Loucy (cell line): ENCODE data around the gene SHISAL2A.

ENCODE experiments used
- H2AFZ ChIP-seq: fragments of 200-600 bp; sonication (generic); 2 replicates; pipeline ENCODE4 v1.6.0; 2016; ENCODE audit warnings: antibody characterized with exemption, mild to moderate bottlenecking, low read length, moderate library complexity
- H3F3A ChIP-seq: fragments of 200-600 bp; 2 replicates; pipeline ENCODE4 v1.6.0; 2016; ENCODE audit warnings: antibody characterized with exemption, low read depth, mild to moderate bottlenecking
- H3K27me3 ChIP-seq: fragments of 200-600 bp; sonication (generic); 2 replicates; pipeline ENCODE4 v1.6.1; 2014; ENCODE audit warnings: low read length, mild to moderate bottlenecking; ENCODE audit not compliant: insufficient read depth, poor library complexity, severe bottlenecking
- H3K36me3 ChIP-seq: fragments of 200-600 bp; sonication (generic); 2 replicates; pipeline ENCODE4 v1.6.1; 2016; ENCODE audit warnings: low read length; ENCODE audit not compliant: insufficient read depth
- H3K4me1 ChIP-seq: fragments of 200-600 bp; sonication (generic); 2 replicates; pipeline ENCODE4 v1.5.1; 2014; ENCODE audit warnings: low read length, mild to moderate bottlenecking; ENCODE audit not compliant: insufficient read depth, poor library complexity, severe bottlenecking
- H3K4me2 ChIP-seq: fragments of 200-600 bp; sonication (generic); 2 replicates; pipeline ENCODE4 v1.6.0; 2014; ENCODE audit warnings: antibody characterized with exemption, low read length, low read depth, mild to moderate bottlenecking; ENCODE audit not compliant: poor library complexity, severe bottlenecking
- H3K4me3 ChIP-seq: fragments of 200-600 bp; sonication (generic); 2 replicates; pipeline ENCODE4 v1.5.1; 2014; ENCODE audit warnings: low read length, mild to moderate bottlenecking, mixed read lengths; ENCODE audit not compliant: poor library complexity, severe bottlenecking
- H3K79me2 ChIP-seq: fragments of 200-600 bp; sonication (generic); 2 replicates; pipeline ENCODE4 v1.6.1; 2014; ENCODE audit warnings: low read length; ENCODE audit not compliant: insufficient read depth
- H3K9ac ChIP-seq: fragments of 200-600 bp; sonication (generic); 2 replicates; pipeline ENCODE4 v1.6.0; 2014; ENCODE audit warnings: mild to moderate bottlenecking, low read depth, low read length, moderate library complexity; ENCODE audit not compliant: poor library complexity, severe bottlenecking
- H3K9me2 ChIP-seq: fragments of 200-600 bp; sonication (generic); replicated peaks from 2 replicates; pipeline ENCODE4 v1.6.1; 2016; ENCODE audit warnings: low read depth, low read length, mixed read lengths
- H3K9me3 ChIP-seq: fragments of 200-600 bp; sonication (generic); 2 replicates; pipeline ENCODE4 v1.6.1; 2014; ENCODE audit warnings: mild to moderate bottlenecking, antibody characterized with exemption, low read length, low read depth; ENCODE audit not compliant: insufficient read depth
- H4K20me1 ChIP-seq: fragments of 200-600 bp; sonication (generic); 2 replicates; pipeline ENCODE4 v1.6.0; 2014; ENCODE audit warnings: antibody characterized with exemption, low read length, mild to moderate bottlenecking; ENCODE audit not compliant: insufficient read depth, poor library complexity, severe bottlenecking
- CTCF ChIP-seq: fragments of 200-600 bp; sonication (generic); conservative IDR thresholded peaks from 2 replicates; pipeline ENCODE4 v1.5.1; 2014; ENCODE audit warnings: mild to moderate bottlenecking, antibody characterized with exemption, low read length
- EZH2phosphoT487 ChIP-seq: fragments of 200-600 bp; IDR thresholded peaks from 2 replicates; pipeline ENCODE4 v1.6.1; 2018; ENCODE audit warnings: antibody characterized with exemption, mild to moderate bottlenecking, moderate library complexity, borderline replicate concordance

SHISAL2A gene

GRCh38 chr1:52668711-52669110 is 35.7 kb downstream of the SHISAL2A start:
- Histone ChIP-seq H3K9me2 (no peaks in the 10 kb centered on the region), H3K79me2 (no peaks in the 10 kb centered on the region), H3K9ac (no peak overlapping the region), H3K4me2 (no peak overlapping the region), H3K36me3 (no peaks in the 10 kb centered on the region), H3K27me3 (no peaks in the 10 kb centered on the region), H4K20me1 (no peaks in the 10 kb centered on the region), H3K9me3 (no peaks in the 10 kb centered on the region), H3K4me1 (peaks cover 11% of the 10 kb centered on the region), H3K4me3 (no peak overlapping the region), H3F3A (no peaks in the 10 kb centered on the region), H2AFZ (0 out of 2 replicates have a peak overlapping the region, but pooled peaks have one; percentile 9)
- no peak for TF ChIP-seq EZH2phosphoT487
- no peak for TF ChIP-seq CTCF

GRCh38 chr1:52669696-52670095 is 36.7 kb downstream of the SHISAL2A start:
- Histone ChIP-seq H3K27me3 (no peaks in the 10 kb centered on the region), H3K4me1 (peaks cover 20% of the 10 kb centered on the region), H3K4me2 (no peak overlapping the region), H3K9ac (no peak overlapping the region), H3K79me2 (no peaks in the 10 kb centered on the region), H3K4me3 (no peak overlapping the region), H3K36me3 (no peaks in the 10 kb centered on the region), H3K9me2 (no peaks in the 10 kb centered on the region), H4K20me1 (no peaks in the 10 kb centered on the region), H2AFZ (no peak overlapping the region), H3F3A (no peaks in the 10 kb centered on the region), H3K9me3 (no peaks in the 10 kb centered on the region)
- no peak for TF ChIP-seq CTCF
- TF ChIP-seq EZH2phosphoT487: no peak

GRCh38 chr1:52670604-52671003 is 37.6 kb downstream of the SHISAL2A start:
- H3K9me3 ChIP-seq: no peaks in the 10 kb centered on the region
- H3K4me2 ChIP-seq: no peak overlapping the region
- H3F3A ChIP-seq: no peaks in the 10 kb centered on the region

More at GRCh38 chr1:52670604-52671003, 37.6 kb downstream of the SHISAL2A start:
- H2AFZ ChIP-seq: no peak overlapping the region
- H3K9ac ChIP-seq: no peak overlapping the region
- H4K20me1 ChIP-seq: no peaks in the 10 kb centered on the region
- H3K27me3 ChIP-seq: no peaks in the 10 kb centered on the region
- TF ChIP-seq CTCF: no peak
- no peak for TF ChIP-seq EZH2phosphoT487
- no peaks in the 10 kb centered on the region for H3K79me2 ChIP-seq
- H3K4me3 ChIP-seq: no peak overlapping the region
- no peaks in the 10 kb centered on the region for H3K36me3 ChIP-seq
- no peaks in the 10 kb centered on the region for H3K9me2 ChIP-seq
- H3K4me1 ChIP-seq: peaks cover 29% of the 10 kb centered on the region
